ENCODE results near the gene TESK2.

TESK2 gene

DNA sequence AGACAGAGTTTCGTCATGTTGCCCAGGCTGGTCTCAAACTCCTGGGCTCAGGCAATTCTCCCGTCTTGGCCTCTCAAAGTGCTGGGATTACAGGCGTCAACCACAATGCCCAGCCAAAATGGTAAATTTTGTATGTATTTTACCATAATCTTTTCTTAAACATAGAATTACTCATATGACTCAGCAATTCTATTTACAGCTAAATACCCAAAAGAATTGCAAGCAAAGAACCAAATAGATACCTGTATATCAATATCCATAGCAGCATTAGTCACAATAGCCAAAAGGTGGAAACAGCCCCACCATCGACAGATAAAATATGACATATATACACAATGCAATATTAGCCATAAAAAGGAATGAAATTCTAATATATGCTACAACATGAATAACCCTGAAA lies 36.5 kb downstream of the TESK2 start:
- TF ChIP-seq, protein P1, sequence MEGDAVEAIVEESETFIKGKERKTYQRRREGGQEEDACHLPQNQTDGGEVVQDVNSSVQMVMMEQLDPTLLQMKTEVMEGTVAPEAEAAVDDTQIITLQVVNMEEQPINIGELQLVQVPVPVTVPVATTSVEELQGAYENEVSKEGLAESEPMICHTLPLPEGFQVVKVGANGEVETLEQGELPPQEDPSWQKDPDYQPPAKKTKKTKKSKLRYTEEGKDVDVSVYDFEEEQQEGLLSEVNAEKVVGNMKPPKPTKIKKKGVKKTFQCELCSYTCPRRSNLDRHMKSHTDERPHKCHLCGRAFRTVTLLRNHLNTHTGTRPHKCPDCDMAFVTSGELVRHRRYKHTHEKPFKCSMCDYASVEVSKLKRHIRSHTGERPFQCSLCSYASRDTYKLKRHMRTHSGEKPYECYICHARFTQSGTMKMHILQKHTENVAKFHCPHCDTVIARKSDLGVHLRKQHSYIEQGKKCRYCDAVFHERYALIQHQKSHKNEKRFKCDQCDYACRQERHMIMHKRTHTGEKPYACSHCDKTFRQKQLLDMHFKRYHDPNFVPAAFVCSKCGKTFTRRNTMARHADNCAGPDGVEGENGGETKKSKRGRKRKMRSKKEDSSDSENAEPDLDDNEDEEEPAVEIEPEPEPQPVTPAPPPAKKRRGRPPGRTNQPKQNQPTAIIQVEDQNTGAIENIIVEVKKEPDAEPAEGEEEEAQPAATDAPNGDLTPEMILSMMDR (IDR thresholded peaks at IDR 0.05; ENCODE audit: control extremely low read depth, extremely low read depth, low read depth, missing control alignments) = no peak
- ChIA-PET POLR2A (no interaction called here), CTCF (no interaction called here)
- DNase-seq (ENCODE audit: extremely low spot score) = no peak

GRCh38 chr1:45452503-45452902 lies 38.5 kb downstream of the TESK2 start:
- ChIA-PET CTCF (no interaction called here), POLR2A (interaction anchor here (0.5 kb wide), 1 partner anchor 62 kb away, joined by 3 read pairs; no protein-coding TSS in a partner anchor)
- TF ChIP-seq, protein P1 (IDR thresholded peaks at IDR 0.05; ENCODE audit: control extremely low read depth, extremely low read depth, low read depth, missing control alignments) = no peak
- DNase-seq (ENCODE audit: extremely low spot score) = no peak

DNA sequence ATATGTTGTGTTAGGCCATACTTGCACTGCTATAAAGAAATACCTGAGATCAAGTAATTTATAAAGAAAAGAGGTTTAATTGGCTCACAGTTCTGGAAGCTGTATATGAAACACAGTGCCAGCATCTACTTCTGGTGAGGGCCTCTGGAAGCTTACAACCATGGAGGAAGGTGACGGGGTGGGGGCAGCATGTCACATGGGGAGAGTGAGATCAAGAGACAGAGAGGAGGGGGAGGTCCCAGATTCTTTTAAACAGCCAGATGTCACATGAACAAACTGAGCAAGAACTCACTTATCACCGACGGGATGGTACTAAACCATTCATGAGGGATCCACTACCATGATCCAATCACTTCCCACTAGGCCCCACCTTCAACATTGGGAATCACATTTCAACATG lies 42.6 kb downstream of the TESK2 start:
- DNase-seq (ENCODE audit: extremely low spot score) = no peak
- POLR2A ChIA-PET = no interaction called here
- CTCF ChIA-PET = no interaction called here
- TF ChIP-seq, protein P1 (IDR thresholded peaks at IDR 0.05; ENCODE audit: control extremely low read depth, extremely low read depth, low read depth, missing control alignments) = no peak

- TF ChIP-seq, protein P1 (IDR thresholded peaks at IDR 0.05; ENCODE audit: control extremely low read depth, extremely low read depth, low read depth, missing control alignments) = no peak
- ChIA-PET CTCF (interaction anchor here (1.2 to 1.8 kb wide), 3 partner anchors 10 to 45 kb away, joined by 3 read pairs; no protein-coding TSS in a partner anchor), POLR2A (interaction anchor here (1.2 kb wide), 1 partner anchor 108 kb away, joined by 4 read pairs; no protein-coding TSS in a partner anchor)
- DNase-seq (ENCODE audit: extremely low spot score) = no peak
Observed at GRCh38 chr1:45446950-45447672, 43.9 kb downstream of the TESK2 start.

GRCh38 chr1:45446530-45446929 lies 44.4 kb downstream of the TESK2 start:
- TF ChIP-seq, protein P1 (IDR thresholded peaks at IDR 0.05; ENCODE audit: control extremely low read depth, extremely low read depth, low read depth, missing control alignments) = no peak
- ChIA-PET CTCF (interaction anchor here (1.0 to 1.8 kb wide), 4 partner anchors 9 to 46 kb away, joined by 3 read pairs; no protein-coding TSS in a partner anchor), POLR2A (interaction anchor here (1.2 kb wide), 1 partner anchor 107 kb away, joined by 4 read pairs; no protein-coding TSS in a partner anchor)
- no peak for DNase-seq (ENCODE audit: extremely low spot score)

DNA sequence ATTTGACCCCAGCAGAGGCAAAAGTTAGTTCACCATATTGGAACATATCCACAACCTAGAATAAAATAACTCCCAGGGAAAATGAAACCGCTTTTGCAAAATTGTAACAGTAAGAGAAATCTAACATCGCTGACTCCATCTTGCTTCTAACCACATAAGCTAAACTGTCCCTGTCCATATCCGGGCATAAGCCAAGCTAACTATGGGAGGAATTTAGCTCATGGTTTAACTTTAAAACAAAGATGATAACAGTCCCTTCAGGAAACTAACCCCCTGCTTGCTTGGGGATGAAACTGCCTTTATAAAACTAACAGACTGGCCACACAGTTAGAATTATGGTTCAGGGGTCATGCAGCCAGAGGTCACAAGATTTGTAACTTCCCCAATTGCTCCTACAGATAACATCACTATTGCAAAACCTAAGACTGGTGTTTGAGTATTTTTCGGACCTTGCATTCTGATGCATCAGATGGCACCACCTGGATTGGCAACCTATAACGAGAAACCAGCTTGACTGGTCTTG lies 46.3 kb downstream of the TESK2 start:
- ChIA-PET CTCF (interaction anchor here (1.0 to 1.4 kb wide), 4 partner anchors 17 to 47 kb away, joined by 3 to 4 read pairs (median 3); no protein-coding TSS in a partner anchor), POLR2A (no interaction called here)
- DNase-seq (ENCODE audit: extremely low spot score) = no peak
- TF ChIP-seq, protein P1 (IDR thresholded peaks at IDR 0.05; ENCODE audit: control extremely low read depth, extremely low read depth, low read depth, missing control alignments) = no peak
